T-helper 2 cell treated with Interferon-gamma antibody and Interleukin-4, amounts not matched to agents 100 ng/mL and 5 ng/mL, for 36 hours (primary cell): ENCODE results near the gene ASCL4. TPM values are rescaled to one million over a fixed set of nuclear protein-coding genes. Genes with fewer than 3 reads are reported as not detected.
"Not testable (repeated sequence)": the region's sequence is repeated elsewhere in the genome, so short reads cannot be mapped to it uniquely, and the experiment has no call there.

Experiments
- intact Hi-C: fragments of 100-400 bp; cut with micrococcal nuclease; formaldehyde crosslinking; loops from one replicate; pipeline ENCODE4 v1.15.1; 2023
- total RNA-seq: library from RNA; stranded (reverse); gene quantifications from 2 replicates; pipeline ENCODE4 v1.2.3, GENCODE V29; 2022

ASCL4 gene, protein sequence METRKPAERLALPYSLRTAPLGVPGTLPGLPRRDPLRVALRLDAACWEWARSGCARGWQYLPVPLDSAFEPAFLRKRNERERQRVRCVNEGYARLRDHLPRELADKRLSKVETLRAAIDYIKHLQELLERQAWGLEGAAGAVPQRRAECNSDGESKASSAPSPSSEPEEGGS
- not detected in 2 replicates for total RNA-seq

DNA sequence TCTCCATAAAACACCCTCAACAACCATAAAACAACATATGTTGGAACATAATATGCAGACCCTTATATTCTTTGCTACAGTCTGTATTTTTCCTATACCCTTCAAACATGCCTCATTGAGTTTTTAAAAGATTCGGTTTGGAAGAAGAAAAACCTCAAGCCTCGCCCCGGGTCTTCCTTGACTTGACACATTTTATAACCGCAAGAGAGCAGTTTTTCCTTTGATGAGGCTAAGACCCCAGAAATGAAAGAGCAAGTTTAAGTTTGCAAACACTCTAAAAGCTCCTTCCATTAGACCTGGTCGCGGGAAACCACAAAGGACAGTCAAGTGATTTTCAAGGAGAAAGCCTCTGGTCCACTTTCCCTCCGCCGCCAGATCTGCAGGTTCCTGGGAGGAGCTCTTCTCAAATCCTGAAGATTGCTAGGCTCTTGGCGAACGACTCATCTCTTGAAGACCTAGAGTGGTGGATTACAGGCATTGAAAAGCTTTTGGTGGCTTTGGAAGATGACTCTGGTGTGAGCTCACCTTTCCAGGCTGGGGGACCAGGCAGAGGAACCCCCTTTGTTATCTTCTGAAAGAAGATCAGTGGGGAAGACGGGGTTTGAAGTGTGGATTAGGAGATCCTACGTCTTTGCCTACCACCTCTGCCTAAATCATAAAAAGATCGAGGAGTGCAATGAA lies at the start of gene ASCL4:
Gene ASCL4 (plus strand): TSS at position 356 of the 681 bp plus-strand sequence. CDS start 515 bp downstream, outside the sequence.
- intact Hi-C loops, result no loop called here

DNA sequence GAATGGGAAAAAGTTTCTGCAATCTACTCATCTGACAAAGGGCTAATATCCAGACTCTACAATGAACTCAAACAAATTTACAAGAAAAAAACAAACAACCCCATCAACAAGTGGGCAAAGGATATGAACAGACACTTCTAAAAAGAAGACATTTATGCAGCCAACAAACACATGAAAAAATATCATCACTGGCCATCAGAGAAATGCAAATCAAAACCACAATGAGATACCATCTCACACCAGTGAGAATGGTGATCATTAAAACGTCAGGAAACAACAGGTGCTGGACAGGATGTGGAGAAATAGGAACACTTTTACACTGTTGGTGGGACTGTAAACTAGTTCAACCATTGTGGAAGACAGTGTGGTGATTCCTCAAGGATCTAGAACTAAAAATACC lies 47.2 kb upstream of the ASCL4 start:
- intact Hi-C loops, result not testable (repeated sequence)

DNA sequence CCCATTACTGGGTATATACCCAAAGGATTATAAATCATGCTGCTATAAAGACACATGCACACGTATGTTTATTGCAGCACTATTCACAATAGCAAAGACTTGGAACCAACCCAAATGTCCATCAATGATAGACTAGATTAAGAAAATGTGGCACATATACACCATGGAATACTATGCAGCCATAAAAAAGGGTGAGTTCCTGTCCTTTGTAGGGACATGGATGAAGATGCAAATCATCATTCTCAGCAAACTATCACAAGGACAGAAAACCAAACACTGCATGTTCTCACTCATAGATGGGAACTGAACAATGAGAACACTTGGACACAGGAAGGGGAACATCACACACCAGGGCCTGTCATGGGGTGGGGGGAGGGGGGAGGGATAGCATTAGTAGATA lies 46.8 kb upstream of the ASCL4 start:
- intact Hi-C loops, result not testable (repeated sequence)

DNA sequence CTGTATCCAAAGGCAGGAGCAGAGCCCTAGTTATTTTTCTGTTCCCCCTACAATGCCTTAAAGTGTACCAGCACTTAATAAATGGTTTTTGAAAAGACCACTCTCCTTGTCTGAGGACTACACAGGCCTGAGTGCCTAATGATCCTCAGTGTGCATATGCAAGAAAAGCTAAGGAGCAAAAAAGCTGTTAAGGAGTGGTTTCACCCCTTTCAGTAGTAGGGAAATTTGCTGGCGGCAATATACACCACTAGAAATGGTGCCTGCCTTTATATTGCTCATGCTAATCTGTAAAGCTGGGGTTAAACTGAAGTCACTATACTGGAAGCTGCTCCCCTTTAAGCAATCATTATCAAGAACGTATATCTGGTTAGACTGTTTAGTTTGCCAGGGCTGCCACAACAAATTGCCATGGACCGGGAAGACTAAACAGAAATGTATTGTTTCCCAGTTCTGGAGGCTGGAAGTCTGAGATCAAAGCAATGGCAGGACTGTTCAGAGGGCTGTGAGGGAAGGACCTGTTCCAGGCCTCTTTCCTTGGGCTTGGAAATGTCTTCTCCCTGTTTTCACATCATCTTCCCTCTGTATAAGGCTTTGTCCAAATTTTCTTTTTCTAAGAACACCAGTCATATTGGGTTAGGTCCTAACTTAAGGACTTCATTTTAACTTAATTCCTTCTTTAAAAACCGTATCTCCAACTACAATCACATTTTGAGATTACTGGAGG lies 43.7 kb upstream of the ASCL4 start:
- intact Hi-C loops, result no loop called here

DNA sequence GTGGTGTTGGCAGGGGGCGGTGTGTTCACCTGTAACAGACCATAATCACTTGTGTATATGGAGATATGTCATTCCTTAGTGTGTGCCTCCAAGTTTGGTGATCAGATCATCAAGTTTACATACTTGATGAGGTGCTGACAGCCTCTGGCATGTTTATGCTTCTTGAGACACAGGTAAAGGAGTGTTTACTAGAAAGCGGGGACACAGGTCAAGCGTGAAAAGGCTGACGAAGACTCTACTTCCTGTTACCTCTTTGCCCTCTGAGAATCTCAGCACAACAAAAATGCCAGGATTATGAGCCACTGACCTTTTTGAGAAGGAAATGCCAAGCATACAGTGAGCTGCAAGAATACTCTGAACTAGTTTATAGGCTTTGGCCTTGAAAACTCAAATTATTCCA lies 43.1 kb upstream of the ASCL4 start:
- intact Hi-C loops, result no loop called here

DNA sequence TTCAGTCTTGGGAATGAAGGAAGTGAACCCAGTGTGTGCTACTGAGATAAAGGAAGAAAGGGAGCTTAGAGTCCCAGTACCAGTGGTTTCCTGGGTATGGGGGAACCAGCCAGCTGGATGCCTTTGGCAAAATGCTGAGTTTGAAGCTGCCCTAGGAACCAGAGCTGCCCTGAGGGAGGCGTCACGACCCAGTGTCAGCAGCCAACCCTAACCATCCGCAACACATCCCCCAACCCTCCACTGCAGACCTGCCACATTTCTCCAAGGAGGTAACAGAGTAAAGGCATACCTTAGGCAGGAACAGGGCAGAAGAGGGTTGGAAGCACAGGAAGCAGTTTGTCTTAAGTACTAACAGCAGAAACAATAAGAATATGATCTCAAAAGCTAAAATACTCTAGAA lies 42.1 kb upstream of the ASCL4 start:
- intact Hi-C loops, result no loop called here

DNA sequence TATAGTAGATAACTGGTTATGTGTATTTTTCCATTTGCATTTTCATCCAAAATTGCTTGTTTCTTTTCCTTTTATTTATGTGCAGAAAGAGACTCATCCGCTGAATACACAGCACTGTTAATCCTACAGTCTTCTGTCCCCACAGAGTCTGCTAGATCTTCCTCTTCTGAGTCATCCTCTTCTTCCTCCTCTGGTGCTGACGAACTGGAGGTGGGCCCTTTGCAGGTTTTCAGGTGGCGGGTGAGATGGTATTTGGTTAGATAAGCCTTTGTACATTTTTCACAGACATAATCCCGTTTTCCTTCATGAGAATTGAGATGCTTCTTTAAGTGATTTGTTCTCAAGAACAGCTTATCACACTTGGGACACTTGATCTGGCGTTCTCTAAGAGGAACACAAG lies 40.4 kb upstream of the ASCL4 start:
- intact Hi-C loops, result no loop called here

DNA sequence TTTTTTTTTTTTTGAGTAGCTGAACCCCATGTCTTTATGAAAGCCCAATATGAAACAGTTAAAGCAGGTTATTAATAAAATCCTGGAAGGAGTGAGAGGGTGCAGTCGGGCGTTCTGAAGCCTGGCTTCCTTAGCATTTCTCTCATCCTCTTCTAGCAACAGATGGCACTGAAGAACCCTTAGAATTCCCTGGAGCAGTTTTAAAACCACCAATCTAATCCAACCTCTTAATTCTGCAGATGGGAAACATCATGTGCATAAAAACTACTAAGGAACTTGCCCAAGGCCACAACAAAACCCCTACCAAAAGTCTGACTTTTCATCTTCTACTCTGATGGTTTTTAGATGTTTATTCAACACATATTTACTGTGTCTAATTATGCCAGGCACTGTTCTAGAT lies 38.7 kb upstream of the ASCL4 start:
- intact Hi-C loops, result no loop called here

DNA sequence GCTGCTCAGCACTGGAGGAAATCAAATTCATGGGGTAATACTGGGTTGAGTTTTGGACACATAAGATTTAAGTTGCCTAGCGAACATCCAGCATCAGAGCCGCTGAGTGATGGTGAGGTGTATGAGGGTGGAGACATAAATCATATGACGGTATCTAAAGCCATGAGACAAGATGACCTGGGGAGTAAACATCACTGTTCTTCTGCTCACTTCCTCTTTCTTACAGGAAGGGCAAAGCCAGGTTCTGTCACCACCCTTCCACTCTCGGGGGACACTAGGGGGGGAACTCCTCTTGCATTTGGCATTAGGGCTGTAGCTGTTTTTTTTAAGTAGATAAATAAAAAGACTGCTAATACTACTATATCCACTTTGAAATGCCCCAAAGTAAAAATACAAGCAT lies 37.6 kb upstream of the ASCL4 start:
- intact Hi-C loops, result no loop called here

DNA sequence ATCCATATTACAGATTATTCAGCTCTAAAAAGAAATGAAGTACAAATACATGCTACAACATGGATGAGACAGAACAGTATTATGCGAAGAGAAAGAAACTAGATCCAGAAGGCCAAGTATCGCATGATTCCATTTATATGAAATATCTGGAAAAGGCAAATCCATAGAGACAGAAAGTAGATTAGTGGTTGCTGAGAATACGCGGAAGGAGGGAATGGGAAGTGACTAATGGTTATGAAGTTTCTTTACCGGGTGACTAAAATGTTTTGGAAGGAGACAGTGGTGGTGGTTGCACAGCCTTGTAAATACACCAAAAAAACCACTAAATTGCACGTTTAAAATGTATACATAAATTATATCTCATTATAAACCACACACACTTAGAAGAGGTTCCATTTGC lies 26.0 kb upstream of the ASCL4 start:
- intact Hi-C loops, result no loop called here

DNA sequence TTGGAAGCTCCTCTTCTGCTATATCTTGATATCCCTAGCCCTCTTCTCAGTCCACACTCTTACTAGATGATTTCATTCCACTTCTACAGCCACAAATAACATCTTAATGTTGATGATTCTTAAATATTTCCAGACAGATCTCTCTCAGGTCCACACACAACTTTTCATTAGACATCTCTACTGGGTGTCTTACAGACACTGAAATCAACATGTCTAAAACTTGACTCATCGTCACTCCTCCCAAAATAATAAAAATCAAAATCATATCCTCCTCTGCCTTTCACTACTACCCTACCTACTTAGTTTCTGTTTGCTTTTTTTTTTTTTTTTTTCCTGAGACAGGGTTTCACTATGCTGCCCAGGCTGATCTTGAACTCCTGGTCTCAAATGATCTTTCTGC lies 25.4 kb upstream of the ASCL4 start:
- intact Hi-C loops, result no loop called here

DNA sequence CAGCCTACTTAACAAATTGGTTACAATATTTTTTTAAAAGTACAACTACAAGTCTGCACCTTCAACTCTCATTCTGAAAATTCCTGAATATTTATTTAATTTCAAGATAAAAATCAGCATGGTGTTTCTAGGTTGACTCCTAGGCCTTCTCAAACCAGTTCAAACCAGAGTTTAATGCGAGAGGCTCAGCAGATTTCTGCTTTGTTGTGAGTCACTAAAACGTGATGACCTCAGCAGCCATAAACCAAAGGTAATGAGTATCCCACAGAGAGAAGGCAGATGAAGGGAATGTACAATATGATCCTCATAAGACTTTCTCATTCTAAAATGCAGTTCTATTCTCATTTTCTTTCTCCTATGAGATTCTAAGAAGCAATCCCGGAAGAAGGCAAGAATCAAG lies 15.1 kb upstream of the ASCL4 start:
- intact Hi-C loops, result no loop called here

DNA sequence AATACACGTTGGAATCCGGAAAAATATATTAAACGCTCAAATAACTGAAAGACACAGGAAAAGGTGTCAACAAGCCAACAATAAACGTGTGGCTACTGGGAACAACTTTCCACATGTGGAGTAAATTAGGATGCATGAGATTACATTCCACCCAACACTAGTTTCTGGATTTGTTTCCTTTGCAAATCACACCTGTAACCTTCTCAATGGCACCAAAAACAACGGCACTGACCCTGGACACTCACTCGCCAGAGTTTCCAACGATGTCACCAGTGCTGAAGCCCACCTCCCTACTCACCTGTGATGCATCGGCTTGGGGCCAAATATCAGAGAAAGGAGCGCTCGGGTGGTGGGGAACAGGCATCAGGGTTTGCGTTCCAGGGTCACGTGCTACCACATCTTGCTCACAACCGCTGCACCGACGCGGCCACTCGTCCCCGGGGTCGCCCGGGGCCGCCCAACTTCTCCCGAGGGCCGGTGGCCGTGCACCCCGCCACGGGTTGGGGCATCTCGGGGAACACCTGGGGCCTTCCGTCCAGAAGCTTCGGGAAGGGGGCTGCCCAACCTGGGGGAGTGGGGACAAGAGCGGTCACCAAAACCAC lies 14.2 kb upstream of the ASCL4 start:
- intact Hi-C loops, result loop anchor here (2.0 to 5.0 kb wide), 8 partner anchors 84 to 1458 kb away; partner anchors contain the start of genes CRY1, SART3 and TCP11L2

DNA sequence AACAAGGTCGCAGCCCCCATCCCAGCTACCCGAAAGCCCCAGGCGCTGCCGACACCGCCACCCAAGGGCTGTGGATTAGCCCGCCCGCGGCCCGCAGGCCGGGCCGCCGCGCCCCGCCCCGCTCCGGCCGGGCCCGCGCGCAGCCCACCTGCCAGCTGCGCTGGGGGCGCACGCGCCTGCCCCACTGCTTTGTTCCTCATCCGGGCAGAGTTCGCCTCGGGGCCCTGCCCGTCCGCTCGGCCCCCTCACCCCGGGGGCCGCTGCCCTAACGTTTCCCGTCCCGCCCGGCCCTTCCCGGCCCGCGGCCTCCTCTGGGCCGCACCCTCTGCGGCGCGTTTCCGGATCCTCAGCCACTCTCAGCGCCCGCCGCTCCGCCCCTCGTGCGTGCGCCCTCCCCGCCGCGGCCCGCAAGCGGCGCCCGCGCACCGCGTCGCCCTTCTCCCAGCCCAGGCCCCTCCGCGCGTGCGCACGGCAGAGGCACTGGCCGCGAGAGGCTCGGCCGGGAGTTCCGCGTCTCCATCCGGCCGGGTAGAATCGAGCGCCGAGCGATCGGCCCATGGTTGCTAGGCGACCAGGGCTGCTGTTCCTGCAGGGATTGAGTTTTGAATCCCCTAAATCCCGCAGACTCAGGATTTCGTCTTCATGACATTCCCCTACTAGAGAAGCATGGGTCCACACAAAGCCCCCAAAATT lies 13.5 kb upstream of the ASCL4 start, which contains the start of gene PRDM4:
Gene PRDM4 (minus strand): TSS at position 329 of the 693 bp plus-strand sequence. CDS start 622 bp downstream, outside the sequence.
- intact Hi-C loops, result loop anchor here (1.0 to 5.0 kb wide), 9 partner anchors 76 to 1458 kb away; partner anchors contain the start of genes CRY1, PWP1, SART3 and TCP11L2

DNA sequence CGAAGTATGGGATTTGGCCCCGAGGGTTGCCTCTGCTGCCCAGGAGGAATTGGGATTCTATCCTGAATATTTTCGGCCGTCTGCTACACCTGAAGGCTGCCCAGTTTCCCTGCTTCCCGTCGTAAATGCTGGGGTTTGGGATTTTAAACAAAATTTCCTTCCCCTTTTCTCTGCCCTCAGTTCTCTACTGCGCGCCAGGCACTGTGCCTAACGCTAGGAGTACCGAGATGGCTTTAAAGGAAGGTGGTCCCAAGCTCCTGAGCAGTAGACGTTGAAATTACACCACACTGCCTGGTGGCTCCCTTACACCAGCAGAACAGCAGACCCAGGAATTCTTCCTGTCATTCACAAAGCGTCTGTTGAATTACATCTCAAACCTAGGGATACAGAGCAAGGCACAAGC lies 13.0 kb upstream of the ASCL4 start:
- intact Hi-C loops, result loop anchor here (1.0 to 5.0 kb wide), 9 partner anchors 76 to 1459 kb away; partner anchors contain the start of genes CRY1, PWP1, SART3 and TCP11L2

DNA sequence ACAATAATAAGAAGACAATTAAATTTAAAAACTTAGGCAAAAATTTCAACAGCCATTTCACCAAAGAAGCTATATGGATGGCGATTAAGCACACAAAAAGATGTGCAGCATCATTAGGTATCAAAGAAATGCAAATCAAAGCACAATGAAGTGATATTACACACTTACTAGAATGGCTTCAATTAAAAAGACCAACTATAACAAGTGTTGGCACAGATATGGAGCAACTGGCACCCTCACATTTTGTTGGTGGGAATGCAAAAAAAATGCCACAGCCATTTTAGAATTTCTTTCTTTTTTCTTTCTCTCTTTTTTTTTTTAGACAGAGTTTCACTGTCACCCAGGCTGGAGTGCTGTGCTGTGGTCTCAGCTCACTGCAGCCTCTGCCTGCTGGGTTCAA lies 11.6 kb upstream of the ASCL4 start:
- intact Hi-C loops, result loop anchor here (5.0 kb wide), 4 partner anchors 124 to 749 kb away; no protein-coding TSS in a partner anchor

DNA sequence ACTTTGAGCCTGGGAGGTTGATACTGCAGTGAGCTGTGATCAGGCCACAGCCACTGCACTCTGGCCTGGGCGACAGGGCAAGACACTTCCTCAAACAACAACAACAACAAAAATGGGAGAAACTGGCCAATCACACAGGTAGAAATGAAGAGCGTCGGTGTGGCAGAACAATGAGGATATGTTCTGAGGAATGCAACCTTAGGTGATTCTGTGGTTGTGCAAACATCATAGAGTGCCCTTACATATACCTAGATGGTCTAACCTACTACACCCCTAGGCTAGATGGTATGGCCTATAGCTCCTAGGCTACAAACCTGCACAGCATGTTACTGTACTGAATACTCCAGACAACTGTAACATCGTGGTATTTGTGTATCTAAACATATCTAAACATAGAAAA lies 9.9 kb upstream of the ASCL4 start:
- intact Hi-C loops, result loop anchor here (5.0 kb wide), 4 partner anchors 123 to 748 kb away; no protein-coding TSS in a partner anchor

DNA sequence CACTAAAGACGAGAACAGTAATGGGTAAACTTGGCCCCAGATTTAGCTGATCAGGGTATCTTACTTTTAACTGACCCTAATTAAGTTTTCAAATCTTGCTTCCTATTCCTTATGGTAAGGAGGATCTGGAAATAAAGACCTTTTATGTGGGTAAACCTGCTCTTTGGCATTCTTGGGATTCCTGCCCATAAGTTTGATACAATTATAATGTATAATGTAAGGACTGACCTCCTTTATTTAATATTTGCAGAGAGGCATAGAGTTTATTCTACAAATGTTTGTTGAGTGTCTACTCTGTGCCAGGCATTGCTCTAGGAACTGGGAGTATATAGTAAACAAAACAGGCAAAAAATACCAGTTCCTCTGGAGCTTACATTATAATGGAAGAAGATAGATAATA lies 9.2 kb upstream of the ASCL4 start:
- intact Hi-C loops, result no loop called here

DNA sequence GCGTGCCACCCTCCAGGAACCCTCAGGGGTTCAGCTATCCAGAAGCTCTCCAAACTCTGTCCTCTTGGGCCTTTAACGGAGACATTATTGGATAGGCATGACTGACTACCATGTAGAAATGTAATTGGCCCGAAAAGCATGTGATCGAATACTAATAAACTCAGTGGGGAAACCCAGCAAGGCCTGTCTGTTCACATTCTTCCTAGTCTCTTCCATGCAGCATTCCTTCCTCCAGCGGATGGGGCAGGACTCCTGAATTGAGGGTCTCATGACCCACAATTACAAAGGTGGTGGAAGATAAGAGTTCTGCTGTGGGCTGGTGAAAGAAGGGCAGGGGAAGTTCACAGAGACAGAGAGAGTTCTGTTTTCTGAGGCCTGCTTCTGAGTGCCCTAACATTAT lies 7.0 kb upstream of the ASCL4 start:
- intact Hi-C loops, result no loop called here

DNA sequence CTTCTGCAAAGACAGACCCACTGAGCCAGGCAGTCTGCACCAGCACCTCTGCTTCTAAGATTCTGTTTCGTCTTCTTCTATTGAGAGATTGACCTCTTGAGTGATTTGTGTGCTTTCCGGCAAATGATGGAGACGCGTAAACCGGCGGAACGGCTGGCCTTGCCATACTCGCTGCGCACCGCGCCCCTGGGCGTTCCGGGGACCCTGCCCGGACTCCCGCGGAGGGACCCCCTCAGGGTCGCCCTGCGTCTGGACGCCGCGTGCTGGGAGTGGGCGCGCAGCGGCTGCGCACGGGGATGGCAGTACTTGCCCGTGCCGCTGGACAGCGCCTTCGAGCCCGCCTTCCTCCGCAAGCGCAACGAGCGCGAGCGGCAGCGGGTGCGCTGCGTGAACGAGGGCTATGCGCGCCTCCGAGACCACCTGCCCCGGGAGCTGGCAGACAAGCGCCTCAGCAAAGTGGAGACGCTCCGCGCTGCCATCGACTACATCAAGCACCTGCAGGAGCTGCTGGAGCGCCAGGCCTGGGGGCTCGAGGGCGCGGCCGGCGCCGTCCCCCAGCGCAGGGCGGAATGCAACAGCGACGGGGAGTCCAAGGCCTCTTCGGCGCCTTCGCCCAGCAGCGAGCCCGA lies 703 bp downstream of the ASCL4 start:
- intact Hi-C loops, result no loop called here

DNA sequence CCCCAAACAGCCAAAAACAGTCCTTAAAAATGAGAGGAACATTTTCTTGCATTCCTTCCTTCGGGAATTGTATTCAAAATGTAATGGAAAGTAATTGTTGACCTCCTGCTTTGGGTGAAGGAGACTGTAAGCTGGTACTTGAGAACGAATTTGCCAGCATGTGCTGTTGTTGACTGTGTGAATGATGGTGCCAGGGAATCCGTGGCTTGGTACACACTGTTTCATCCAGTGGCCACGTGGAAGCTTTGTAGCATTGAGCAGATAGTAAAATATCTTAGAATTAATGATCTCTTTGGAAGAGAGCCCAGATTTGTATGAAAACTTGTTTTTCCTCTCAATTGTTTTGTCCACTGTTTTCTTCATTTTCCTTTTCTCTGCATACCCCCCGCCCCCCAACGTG lies 1.7 kb downstream of the ASCL4 start:
- intact Hi-C loops, result no loop called here
